ENCODE results near the gene ADD3. TPM values are rescaled to one million over a fixed set of nuclear protein-coding genes. Genes with fewer than 3 reads are reported as not detected.
A peak's percentile ranks its signal among the peaks of the same experiment; 100 is the strongest.

ADD3 gene
- total and polyA plus RNA-seq, 2 donors (not counting 3 experiments of a cell fraction or from before 2014, with no cell fraction given): 14.9 to 55.2 TPM

DNA sequence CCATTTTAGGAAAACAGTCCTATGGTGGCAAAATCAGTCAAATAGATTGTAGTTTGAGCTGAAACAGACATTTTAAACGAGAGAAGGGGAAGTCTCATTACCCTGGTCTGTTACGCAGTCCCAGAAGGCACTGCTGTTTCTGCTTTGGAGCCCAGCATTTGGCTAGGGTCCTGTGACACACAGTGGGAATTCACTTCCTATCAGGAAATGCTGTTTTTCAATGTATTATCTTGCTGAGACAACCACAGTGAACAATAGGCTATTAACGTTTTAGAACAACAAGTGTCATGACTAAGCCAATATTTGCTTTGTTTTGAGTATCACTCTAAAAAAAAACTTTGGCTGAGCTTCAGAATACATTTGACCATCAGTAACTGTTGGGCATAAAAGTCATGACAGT, 74.1 kb downstream of the ADD3 start:
- peak; percentile 98 for FAIRE-seq
- Histone ChIP-seq H3K36me3 (ENCODE audit: control insufficient read depth in 2 of 2, extremely low read depth in 1 of 2, insufficient read depth in 2 of 2, low read length in 2 of 2) (no peaks in the 10 kb centered on the region), H3K9ac (replicated peaks; ENCODE audit: extremely low read depth, insufficient read depth, low read length) (peak overlapping the region; percentile 52), H2AFZ (ENCODE audit: low read depth, low read length) (peak overlapping the region; percentile 4), H3K27ac (ENCODE audit: insufficient read depth, low read depth, low read length) (peak overlapping the region; percentile 90), H3K27me3 (ENCODE audit: control insufficient read depth in 2 of 2, insufficient read depth in 2 of 2, low read length in 2 of 2) (no peaks in the 10 kb centered on the region), H3K9me3 (replicated peaks; ENCODE audit: control insufficient read depth, insufficient read depth, low read length) (no peaks in the 10 kb centered on the region), H3K4me3 (replicated peaks in 1 of 3; ENCODE audit: insufficient read depth in 1 of 3, low read depth in 1 of 3, low read length in 3 of 3) (no peak overlapping the region), H3K79me2 (ENCODE audit: control insufficient read depth, insufficient read depth, low read length) (no peaks in the 10 kb centered on the region), H3K4me1 (ENCODE audit: control insufficient read depth, extremely low read depth, insufficient read depth, low read length) (peaks cover 41% of the 10 kb centered on the region), H3K4me2 (ENCODE audit: insufficient read depth, low read length) (peak overlapping the region; percentile 44), H3K9me1 (replicated peaks; ENCODE audit: control insufficient read depth, extremely low read depth, insufficient read depth, low read length) (no peaks in the 10 kb centered on the region), H4K20me1 (replicated peaks; ENCODE audit: control insufficient read depth, extremely low read depth, insufficient read depth, low read length) (no peaks in the 10 kb centered on the region)
- DNase-seq (ENCODE audit: low read depth, low spot score): peak; percentile 97
- no TSS peak for BruUV-seq (replicated peaks)
- TF ChIP-seq CTCF (IDR thresholded peaks at IDR 0.05; ENCODE audit: extremely low read depth in 1 of 2, insufficient read depth in 1 of 2, low read depth in 1 of 2, low read length in 2 of 2) (no peak), EZH2 (IDR thresholded peaks at IDR 0.05; ENCODE audit: borderline replicate concordance, low read depth, low read length, severe bottlenecking) (no peak), POLR2A (IDR thresholded peaks at IDR 0.05; ENCODE audit: low read depth, low read length) (peak; percentile 70), MYC (IDR thresholded peaks at IDR 0.05; ENCODE audit: low read depth, low read length) (no peak), POLR2AphosphoS5 (IDR thresholded peaks at IDR 0.05; ENCODE audit: insufficient read depth, low read depth, low read length) (peak; percentile 94), JUN (IDR thresholded peaks at IDR 0.05; ENCODE audit: borderline replicate concordance, insufficient read depth, insufficient read length, low read depth) (peak; percentile 91), GATA2 (IDR thresholded peaks at IDR 0.05; ENCODE audit: insufficient read depth, insufficient read length, low read depth, low read length) (peak; percentile 93), FOS (IDR thresholded peaks at IDR 0.05; ENCODE audit: borderline replicate concordance, insufficient read depth, low read length) (peak; percentile 89)
- TF ChIP-seq, protein P1, sequence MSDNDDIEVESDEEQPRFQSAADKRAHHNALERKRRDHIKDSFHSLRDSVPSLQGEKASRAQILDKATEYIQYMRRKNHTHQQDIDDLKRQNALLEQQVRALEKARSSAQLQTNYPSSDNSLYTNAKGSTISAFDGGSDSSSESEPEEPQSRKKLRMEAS (IDR thresholded peaks at IDR 0.05; ENCODE audit: insufficient read depth, insufficient read length): no peak
- POLR2A ChIA-PET: interaction anchor here (0.6 to 1.4 kb wide), 4 partner anchors 24 to 208 kb away, joined by 3 to 5 read pairs (median 4); partner anchors contain the start of gene ADD3
- intact Hi-C loops (cut with micrococcal nuclease) (loop anchor here (1.0 to 5.0 kb wide), 7 partner anchors 48 to 425 kb away; partner anchors contain the start of gene ADD3), dilution Hi-C loops (cut with MboI; ENCODE audit: extremely low pct_ligation_motif_present, low sequenced_read_pairs) (no loop called here)
- CTCF ChIA-PET: interaction anchor here (0.6 to 4.6 kb wide), 8 partner anchors 13 to 198 kb away, joined by 3 to 41 read pairs (median 4); no protein-coding TSS in a partner anchor
